Mesendoderm (in vitro differentiated cells): ENCODE measurements around the gene PRMT2.

Experiments used
- DNase-seq: peaks from one replicate; pipeline ENCODE4 v3.0.0; 2013
- H2AK5ac ChIP-seq: 2 replicates; pipeline ENCODE4 v1.6.1; 2013; ENCODE audit warnings: low read length, inconsistent platforms
- H2BK120ac ChIP-seq: 2 replicates; pipeline ENCODE4 v1.6.1; 2013; ENCODE audit warnings: low read depth, mild to moderate bottlenecking, low read length, moderate library complexity, mixed read lengths
- H2BK15ac ChIP-seq: replicated peaks from 2 replicates; pipeline ENCODE4 v1.6.1; 2013; ENCODE audit warnings: low read depth, mild to moderate bottlenecking, moderate library complexity
- H2BK5ac ChIP-seq: 2 replicates; pipeline ENCODE4 v1.6.1; 2013; ENCODE audit warnings: low read length, inconsistent platforms
- H3K18ac ChIP-seq: 2 replicates; pipeline ENCODE4 v1.6.1; 2013; ENCODE audit warnings: mild to moderate bottlenecking, low read length, mixed read lengths
- H3K23ac ChIP-seq: one replicate; pipeline ENCODE4 v1.6.1; 2013; ENCODE audit warnings: low read length
- H3K27ac ChIP-seq: 2 replicates; pipeline ENCODE4 v1.5.1; 2013; ENCODE audit warnings: low read depth, mild to moderate bottlenecking, inconsistent platforms, low read length, moderate library complexity
- H3K27me3 ChIP-seq: 2 replicates; pipeline ENCODE4 v1.6.1; 2013; ENCODE audit warnings: low read length, control low read depth, mild to moderate bottlenecking, inconsistent platforms; ENCODE audit not compliant: insufficient read depth, poor library complexity
- H3K36me3 ChIP-seq: 2 replicates; pipeline ENCODE4 v1.6.1; 2013; ENCODE audit warnings: low read length, inconsistent platforms; ENCODE audit not compliant: control insufficient read depth, insufficient read depth
- H3K4ac ChIP-seq: one replicate; pipeline ENCODE4 v1.6.1; 2013; ENCODE audit warnings: low read depth, mild to moderate bottlenecking, low read length, moderate library complexity
- H3K4me1 ChIP-seq: 2 replicates; pipeline ENCODE4 v1.6.1; 2013; ENCODE audit warnings: low read depth, low read length, inconsistent platforms; ENCODE audit not compliant: control insufficient read depth
- H3K4me2 ChIP-seq: 2 replicates; pipeline ENCODE4 v1.6.1; 2013; ENCODE audit warnings: low read length
- H3K4me3 ChIP-seq: 2 replicates; pipeline ENCODE4 v1.5.1; 2013; ENCODE audit warnings: mild to moderate bottlenecking, low read length
- H3K56ac ChIP-seq: one replicate; pipeline ENCODE4 v1.6.1; 2013; ENCODE audit warnings: low read length
- H3K79me1 ChIP-seq: 2 replicates; pipeline ENCODE4 v1.6.1; 2013; ENCODE audit warnings: low read length, inconsistent platforms
- H3K79me2 ChIP-seq: 2 replicates; pipeline ENCODE4 v1.6.1; 2013; ENCODE audit warnings: mild to moderate bottlenecking, low read length; ENCODE audit not compliant: control insufficient read depth, insufficient read depth
- H3K9ac ChIP-seq: 2 replicates; pipeline ENCODE4 v1.6.1; 2013; ENCODE audit warnings: low read length, inconsistent platforms
- H4K5ac ChIP-seq: one replicate; pipeline ENCODE4 v1.6.1; 2013; ENCODE audit warnings: low read length
- H4K8ac ChIP-seq: one replicate; pipeline ENCODE4 v1.6.1; 2013; ENCODE audit warnings: low read depth, mild to moderate bottlenecking, control low read depth, low read length, moderate library complexity
- WGBS: extraction: QIAGEN DNeasy Blood & Tissue Kit; methylation state at CpG from one replicate; pipeline ENCODE4 v1.1.7; 2013; ENCODE audit warnings: low lambda C conversion rate, missing lambda C conversion rate; ENCODE audit not compliant: insufficient coverage; ENCODE audit errors: extremely low coverage; 5-methylcytosine and 5-hydroxymethylcytosine counted together

Gene PRMT2

GRCh38 chr21:46656820-46657219, 21.3 kb downstream of the PRMT2 start:
- WGBS = no CpG with 5 or more reads among the region's 1 CpG
- Histone ChIP-seq H3K4me2 (no peak overlapping the region), H3K79me1 (peaks cover under 1% of the 10 kb centered on the region), H3K18ac (no peak overlapping the region), H2BK15ac (no peak overlapping the region), H3K36me3 (peaks cover 10% of the 10 kb centered on the region), H3K27me3 (no peaks in the 10 kb centered on the region), H2BK5ac (no peak overlapping the region), H3K4ac (no peak overlapping the region), H3K9ac (no peak overlapping the region), H4K8ac (no peak overlapping the region), H3K27ac (no peak overlapping the region), H3K4me1 (no peaks in the 10 kb centered on the region), H3K23ac (no peak overlapping the region), H3K4me3 (no peak overlapping the region), H3K79me2 (no peaks in the 10 kb centered on the region), H3K56ac (no peak overlapping the region), H2AK5ac (no peak overlapping the region), H2BK120ac (no peak overlapping the region), H4K5ac (no peak overlapping the region)
- no peak for DNase-seq

DNA sequence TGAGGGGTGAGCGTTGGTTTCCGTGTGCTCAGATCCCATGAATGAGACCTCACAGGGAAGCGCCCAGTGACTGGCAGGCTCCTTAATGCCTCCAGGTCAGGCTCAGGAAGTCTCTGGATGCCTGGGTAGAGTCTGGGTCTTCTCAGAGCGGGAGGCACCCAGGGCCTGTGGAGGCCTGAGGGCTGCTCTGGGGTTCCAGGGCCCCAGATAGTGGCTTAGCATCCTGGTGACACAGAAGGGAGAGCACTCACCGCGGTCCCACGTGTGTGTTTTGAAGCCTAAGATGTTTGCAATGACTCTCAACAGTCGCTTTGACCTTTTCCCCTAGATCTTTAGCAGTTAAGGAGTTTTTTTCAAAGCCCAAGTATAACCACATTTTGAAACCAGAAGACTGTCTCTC, 25.0 kb downstream of the PRMT2 start:
- Histone ChIP-seq H3K4ac (no peak overlapping the region), H4K8ac (no peak overlapping the region), H3K4me3 (no peak overlapping the region), H3K4me2 (no peak overlapping the region), H3K4me1 (no peaks in the 10 kb centered on the region), H3K27ac (no peak overlapping the region), H3K79me1 (no peaks in the 10 kb centered on the region), H3K36me3 (peaks cover 2% of the 10 kb centered on the region), H3K18ac (no peak overlapping the region), H3K27me3 (no peaks in the 10 kb centered on the region), H4K5ac (no peak overlapping the region), H3K23ac (no peak overlapping the region), H3K56ac (no peak overlapping the region), H3K9ac (no peak overlapping the region), H2AK5ac (no peak overlapping the region), H2BK15ac (no peak overlapping the region), H2BK120ac (no peak overlapping the region), H3K79me2 (no peaks in the 10 kb centered on the region), H2BK5ac (no peak overlapping the region)
- no CpG with 5 or more reads among the region's 8 CpGs for WGBS
- DNase-seq = peak; percentile 7

GRCh38 chr21:46661211-46661625, 25.7 kb downstream of the PRMT2 start:
- Histone ChIP-seq H3K9ac (peak overlapping the region; percentile 9), H4K5ac (no peak overlapping the region), H3K79me1 (no peaks in the 10 kb centered on the region), H3K4me2 (peak overlapping the region; percentile 40), H4K8ac (no peak overlapping the region), H3K4me1 (no peaks in the 10 kb centered on the region), H3K23ac (no peak overlapping the region), H2BK5ac (no peak overlapping the region), H3K36me3 (peaks cover 2% of the 10 kb centered on the region), H3K4me3 (no peak overlapping the region), H2BK120ac (no peak overlapping the region), H3K56ac (no peak overlapping the region), H3K4ac (peak overlapping the region; percentile 5), H3K27me3 (no peaks in the 10 kb centered on the region), H2AK5ac (no peak overlapping the region), H2BK15ac (no peak overlapping the region), H3K27ac (no peak overlapping the region), H3K79me2 (no peaks in the 10 kb centered on the region), H3K18ac (peak overlapping the region; percentile 4)
- DNase-seq = peak; percentile 90
- WGBS = no CpG with 5 or more reads among the region's 29 CpGs

DNA sequence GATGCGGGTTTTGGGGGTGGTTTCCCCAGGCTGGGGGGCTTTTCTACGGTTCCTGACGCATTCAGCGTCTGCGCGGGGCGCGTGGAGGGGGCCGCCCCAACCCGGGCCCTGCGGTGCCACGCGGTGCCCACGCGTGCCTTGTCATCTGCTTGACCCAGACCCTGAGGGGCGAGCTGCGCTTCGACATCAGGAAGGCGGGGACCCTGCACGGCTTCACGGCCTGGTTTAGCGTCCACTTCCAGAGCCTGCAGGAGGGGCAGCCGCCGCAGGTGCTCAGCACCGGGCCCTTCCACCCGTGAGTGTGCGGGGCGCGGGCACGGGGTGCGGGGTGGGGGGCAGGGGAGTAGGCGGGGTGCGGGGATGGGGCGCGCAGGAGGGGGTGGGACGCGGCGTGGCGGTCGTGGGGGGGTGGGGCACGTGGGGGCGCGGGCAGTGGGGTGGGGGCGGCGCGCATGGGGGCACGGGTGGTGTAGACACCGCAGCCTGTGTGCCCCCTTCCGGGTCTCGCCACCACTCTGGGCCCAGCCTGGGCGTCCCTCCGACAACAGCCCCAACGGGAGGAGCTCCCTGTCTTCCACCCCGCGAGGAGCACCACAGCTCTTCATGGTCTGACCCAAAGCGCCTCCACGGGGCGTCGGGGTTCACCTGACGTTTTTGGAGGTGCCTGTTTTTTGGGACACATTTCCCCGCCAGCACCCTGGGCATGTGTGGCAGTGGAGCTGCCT, 26.3 kb downstream of the PRMT2 start:
- no peak overlapping the region for H2BK120ac ChIP-seq

GRCh38 chr21:46662367-46662654, 26.8 kb downstream of the PRMT2 start:
- Histone ChIP-seq H4K8ac (no peak overlapping the region), H3K79me2 (no peaks in the 10 kb centered on the region), H2BK15ac (no peak overlapping the region), H3K18ac (no peak overlapping the region), H3K4me3 (no peak overlapping the region), H3K4me2 (no peak overlapping the region), H3K4ac (no peak overlapping the region), H3K79me1 (no peaks in the 10 kb centered on the region), H3K36me3 (peaks cover 2% of the 10 kb centered on the region), H3K4me1 (no peaks in the 10 kb centered on the region), H2BK5ac (no peak overlapping the region), H3K27ac (no peak overlapping the region), H4K5ac (no peak overlapping the region), H3K23ac (no peak overlapping the region), H3K27me3 (no peaks in the 10 kb centered on the region), H2AK5ac (no peak overlapping the region), H2BK120ac (no peak overlapping the region), H3K9ac (no peak overlapping the region), H3K56ac (no peak overlapping the region)
- no peak for DNase-seq
- no CpG with 5 or more reads among the region's 11 CpGs for WGBS

More for the DNA sequence above, 26.3 kb downstream of the PRMT2 start:
- H4K5ac ChIP-seq = no peak overlapping the region
- peaks cover 2% of the 10 kb centered on the region for H3K36me3 ChIP-seq
- H2BK15ac ChIP-seq = no peak overlapping the region
- H3K27me3 ChIP-seq = no peaks in the 10 kb centered on the region
- no peak overlapping the region for H3K27ac ChIP-seq
- H3K4me1 ChIP-seq = no peaks in the 10 kb centered on the region
- no peak for DNase-seq
- peak overlapping the region; percentile 9 for H3K9ac ChIP-seq
- H2BK5ac ChIP-seq = no peak overlapping the region
- H2AK5ac ChIP-seq = no peak overlapping the region
- no peaks in the 10 kb centered on the region for H3K79me1 ChIP-seq
- no peak overlapping the region for H3K56ac ChIP-seq
- H3K4me2 ChIP-seq = peak overlapping the region; percentile 40
- H3K18ac ChIP-seq = peak overlapping the region; percentile 4
- no peaks in the 10 kb centered on the region for H3K79me2 ChIP-seq
- H3K4ac ChIP-seq = peak overlapping the region; percentile 5
- H3K4me3 ChIP-seq = no peak overlapping the region
- no peak overlapping the region for H3K23ac ChIP-seq
- H4K8ac ChIP-seq = no peak overlapping the region
- no CpG with 5 or more reads among the region's 61 CpGs for WGBS
